ENCODE measurements around the gene ANAPC5. TPM values are rescaled to one million over a fixed set of nuclear protein-coding genes. Genes with fewer than 3 reads are reported as not detected.
"Not testable (repeated sequence)": the region's sequence is repeated elsewhere in the genome, so short reads cannot be mapped to it uniquely, and the experiment has no call there.

The ANAPC5 gene
- total and polyA plus RNA-seq, 2 experiments from 2014 or later, result 128 to 144 TPM

DNA sequence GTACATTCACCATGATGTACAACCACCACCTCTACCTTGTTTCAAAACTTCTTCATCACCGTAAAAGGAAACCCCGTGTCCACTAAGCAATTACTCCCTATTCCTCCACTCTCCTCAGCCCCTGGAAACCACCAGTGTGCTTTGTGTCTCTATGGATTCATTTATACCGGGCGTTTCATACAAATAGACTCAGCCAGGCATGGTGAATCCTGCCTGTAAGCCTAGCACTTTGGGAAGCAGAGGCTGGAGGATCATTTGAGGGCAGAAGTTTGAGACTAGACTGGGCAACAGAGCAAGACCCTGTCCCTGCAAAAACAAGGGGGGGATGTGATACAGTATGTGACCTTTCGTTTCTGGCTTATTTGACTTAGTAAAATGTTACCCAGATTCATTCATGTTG is 26.5 kb upstream of the ANAPC5 start:
- Histone ChIP-seq H3K27me3 (replicated peaks; ENCODE audit: insufficient read depth) (no peaks in the 10 kb centered on the region), H3F3A (ENCODE audit: insufficient read depth) (no peaks in the 10 kb centered on the region), H3K9me2 (ENCODE audit: insufficient read depth) (no peaks in the 10 kb centered on the region), H3K4me1 (ENCODE audit: insufficient read depth) (no peaks in the 10 kb centered on the region), H3K79me2 (ENCODE audit: insufficient read depth) (no peaks in the 10 kb centered on the region), H3K9ac (no peak overlapping the region), H3K9me3 (ENCODE audit: low read depth) (no peaks in the 10 kb centered on the region), H3K4me3 (no peak overlapping the region), H4K20me1 (ENCODE audit: insufficient read depth) (no peaks in the 10 kb centered on the region), H2AFZ (no peak overlapping the region), H3K4me2 (ENCODE audit: unreplicated experiment) (no peak overlapping the region), H3K27ac (no peak overlapping the region), H3K36me3 (ENCODE audit: low read depth) (no peaks in the 10 kb centered on the region)
- no peak for DNase-seq
- TF ChIP-seq EZH2phosphoT487 (IDR thresholded peaks at IDR 0.05; ENCODE audit: insufficient read depth, low read depth), result no peak
- TF ChIP-seq EZH2 (IDR thresholded peaks at IDR 0.05; ENCODE audit: insufficient read depth, poor library complexity, severe bottlenecking), result no peak
- 58 to 59% methylated on average over 5 of the region's 5 CpGs for WGBS, 2 experiments (ENCODE audit: low coverage in 1 of 2, low lambda C conversion rate in 2 of 2, missing lambda C conversion rate in 2 of 2)
- in situ Hi-C loops (cut with MboI), result no loop called here

DNA sequence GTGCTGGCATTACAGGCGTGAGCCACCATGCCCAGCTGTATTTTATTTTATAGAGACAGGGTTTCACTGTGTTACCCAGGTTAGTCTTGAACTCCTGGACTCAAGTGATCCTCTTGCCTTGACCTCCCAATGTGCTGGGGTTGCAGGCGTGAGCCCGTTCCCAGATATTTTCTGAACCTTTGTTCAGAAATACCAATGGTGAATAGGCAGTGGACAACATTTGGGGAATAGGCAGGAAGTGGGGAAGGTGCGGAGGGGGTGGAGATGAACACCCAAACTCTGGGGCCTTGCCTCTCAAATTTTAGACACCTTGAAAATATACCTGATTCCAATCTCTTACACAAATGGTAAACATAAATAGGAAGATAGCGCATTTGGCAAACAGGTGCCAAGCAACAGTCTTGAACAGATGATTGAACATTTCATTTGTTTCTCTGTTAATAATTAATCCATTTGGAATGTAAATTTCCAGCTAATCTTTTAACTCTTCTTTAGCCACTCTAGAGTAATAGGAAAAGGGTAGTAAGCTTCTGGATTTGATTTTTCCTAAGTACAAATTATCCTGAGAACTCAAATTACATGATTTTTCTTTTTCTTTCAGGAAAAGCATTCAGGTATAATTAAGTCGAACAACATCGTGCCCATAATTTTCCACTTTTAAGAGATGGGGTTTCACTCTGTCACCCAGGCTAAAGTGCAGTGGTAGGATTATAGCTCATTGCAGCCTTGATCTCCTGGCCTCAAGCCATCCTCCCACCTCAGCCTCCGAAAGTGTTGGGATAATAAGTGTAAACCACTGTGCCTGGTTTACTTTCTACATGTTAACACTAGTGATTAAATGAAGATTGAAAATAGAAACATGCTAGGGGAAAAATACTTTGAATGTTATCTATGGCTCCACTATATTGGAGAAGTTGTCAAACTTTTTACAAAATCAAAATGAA is 24.8 kb upstream of the ANAPC5 start:
- in situ Hi-C loops (cut with MboI), result no loop called here
- 68 to 80% methylated on average over 8 of the region's 8 CpGs for WGBS, 2 experiments (ENCODE audit: low coverage in 1 of 2, low lambda C conversion rate in 2 of 2, missing lambda C conversion rate in 2 of 2)

DNA sequence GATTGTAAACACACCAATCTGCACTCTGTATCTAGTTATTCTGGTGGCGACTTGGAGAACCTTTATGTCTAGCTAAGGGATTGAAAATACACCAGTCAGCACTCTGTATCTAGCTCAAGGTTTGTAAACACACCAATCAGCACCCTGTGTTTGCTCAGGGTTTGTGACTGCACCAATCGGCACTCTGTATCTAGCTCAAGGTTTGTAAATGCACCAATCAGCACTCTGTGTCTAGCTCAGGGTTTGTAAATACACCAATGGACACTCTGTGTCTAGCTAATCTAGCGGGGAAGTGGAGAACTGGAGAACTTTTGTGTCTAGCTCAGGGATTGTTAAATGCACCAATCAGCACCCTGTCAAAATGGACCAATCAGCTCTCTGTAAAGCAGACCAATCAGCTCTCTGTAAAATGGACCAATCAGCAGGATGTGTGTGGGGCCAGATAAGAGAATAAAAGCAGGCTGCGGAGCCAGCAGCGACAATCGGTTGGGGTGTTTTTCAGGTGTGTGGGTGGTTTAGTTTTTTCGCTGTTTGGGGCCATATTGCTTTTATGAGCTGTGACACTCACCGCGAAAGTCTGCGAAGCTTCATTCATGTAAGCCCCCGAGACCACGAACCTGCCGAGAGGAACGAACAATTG is 22.9 kb upstream of the ANAPC5 start:
- H3K27me3 ChIP-seq (replicated peaks; ENCODE audit: insufficient read depth); H3K9me3 ChIP-seq (ENCODE audit: low read depth); H3K79me2 ChIP-seq (ENCODE audit: insufficient read depth); H3K9ac ChIP-seq; H3K4me1 ChIP-seq (ENCODE audit: insufficient read depth); DNase-seq; H3K27ac ChIP-seq; H4K20me1 ChIP-seq (ENCODE audit: insufficient read depth); H3F3A ChIP-seq (ENCODE audit: insufficient read depth); H3K4me3 ChIP-seq; H3K4me2 ChIP-seq (ENCODE audit: unreplicated experiment); in situ Hi-C loops (cut with MboI); H3K9me2 ChIP-seq (ENCODE audit: insufficient read depth); H2AFZ ChIP-seq; H3K36me3 ChIP-seq (ENCODE audit: low read depth): not testable (repeated sequence)
- WGBS, 2 experiments (ENCODE audit: low coverage in 1 of 2, low lambda C conversion rate in 2 of 2, missing lambda C conversion rate in 2 of 2), result 70 to 76% methylated on average over 14 of the region's 14 CpGs

More for the DNA sequence above, 24.8 kb upstream of the ANAPC5 start:
- no peak for DNase-seq
- no peaks in the 10 kb centered on the region for H3K9me3 ChIP-seq (ENCODE audit: low read depth)
- no peaks in the 10 kb centered on the region for H3K27me3 ChIP-seq (replicated peaks; ENCODE audit: insufficient read depth)
- H4K20me1 ChIP-seq (ENCODE audit: insufficient read depth), result no peaks in the 10 kb centered on the region
- H3K27ac ChIP-seq, result no peak overlapping the region
- no peaks in the 10 kb centered on the region for H3K79me2 ChIP-seq (ENCODE audit: insufficient read depth)
- H2AFZ ChIP-seq, result no peak overlapping the region
- no peaks in the 10 kb centered on the region for H3K4me1 ChIP-seq (ENCODE audit: insufficient read depth)
- TF ChIP-seq EZH2phosphoT487 (IDR thresholded peaks at IDR 0.05; ENCODE audit: insufficient read depth, low read depth), result no peak
- no peak for TF ChIP-seq EZH2 (IDR thresholded peaks at IDR 0.05; ENCODE audit: insufficient read depth, poor library complexity, severe bottlenecking)
- no peak overlapping the region for H3K4me2 ChIP-seq (ENCODE audit: unreplicated experiment)
- H3K9me2 ChIP-seq (ENCODE audit: insufficient read depth), result no peaks in the 10 kb centered on the region
- H3F3A ChIP-seq (ENCODE audit: insufficient read depth), result no peaks in the 10 kb centered on the region
- H3K36me3 ChIP-seq (ENCODE audit: low read depth), result no peaks in the 10 kb centered on the region
- no peak overlapping the region for H3K9ac ChIP-seq
- H3K4me3 ChIP-seq, result no peak overlapping the region

DNA sequence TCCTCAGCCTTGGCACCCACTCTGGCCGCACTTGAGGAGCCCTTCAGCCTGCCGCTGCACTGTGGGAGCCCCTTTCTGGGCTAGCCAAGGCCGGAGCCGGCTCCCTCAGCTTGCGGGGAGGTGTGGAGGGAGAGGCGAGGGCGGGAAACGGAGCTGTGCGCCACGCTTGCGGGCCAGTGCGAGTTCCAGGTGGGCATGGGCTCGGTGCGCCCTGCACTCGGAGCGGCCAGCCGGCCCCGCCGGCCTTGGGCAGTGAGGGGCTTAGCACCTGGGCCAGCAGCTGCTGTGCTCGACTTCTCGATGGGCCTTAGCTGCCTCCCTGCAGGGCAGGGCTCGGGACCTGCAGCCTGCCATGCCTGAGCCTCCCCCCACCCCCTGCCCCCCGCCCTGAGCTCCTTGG is 22.1 kb upstream of the ANAPC5 start:
- H3K9me3 ChIP-seq (ENCODE audit: low read depth); H3K9ac ChIP-seq; H3K4me1 ChIP-seq (ENCODE audit: insufficient read depth); H2AFZ ChIP-seq; H3K36me3 ChIP-seq (ENCODE audit: low read depth); H3F3A ChIP-seq (ENCODE audit: insufficient read depth); H3K4me2 ChIP-seq (ENCODE audit: unreplicated experiment); H3K27me3 ChIP-seq (replicated peaks; ENCODE audit: insufficient read depth); in situ Hi-C loops (cut with MboI); H4K20me1 ChIP-seq (ENCODE audit: insufficient read depth); H3K27ac ChIP-seq; H3K4me3 ChIP-seq; H3K9me2 ChIP-seq (ENCODE audit: insufficient read depth); DNase-seq; H3K79me2 ChIP-seq (ENCODE audit: insufficient read depth): not testable (repeated sequence)
- 83 to 88% methylated on average over 4 to 15 of the region's 23 CpGs for WGBS, 2 experiments (ENCODE audit: low coverage in 1 of 2, low lambda C conversion rate in 2 of 2, missing lambda C conversion rate in 2 of 2)
